A673 (cell line): ENCODE measurements around the gene METTL4. TPM values are rescaled to one million over a fixed set of nuclear protein-coding genes. Genes with fewer than 3 reads are reported as not detected.

ENCODE experiments used
- BruUV-seq: library from RNA; stranded (reverse); fragments of 400-500 nt; replicated peaks from 2 replicates; lab custom pipeline; 2021; lab: Mats Ljungman, UMichigan
- CTCF ChIA-PET: fragments of 300-600 bp; sonication (Branson Sonifier 250); formaldehyde crosslinking; loops from one replicate; lab custom pipeline; 2022; ENCODE audit warnings: antibody characterized with exemption; lab: Charles Lee
- POLR2A ChIA-PET: fragments of 300-600 bp; sonication (Branson Sonifier 250); formaldehyde crosslinking; loops from one replicate; lab custom pipeline; 2022; ENCODE audit warnings: antibody characterized with exemption; ENCODE audit not compliant: low non-redundant PET; lab: Charles Lee
- DNase-seq: peaks from one replicate; pipeline ENCODE4 v3.0.0-alpha.2; 2015; ENCODE audit warnings: low spot score
- H3K27ac ChIP-seq: fragments of 200-600 bp; sonication (generic); 2 replicates; pipeline ENCODE4 v1.5.1; 2016; ENCODE audit warnings: mixed run types, low read depth, mild to moderate bottlenecking, mixed read lengths, antibody characterized with exemption, low read length; ENCODE audit not compliant: poor library complexity, severe bottlenecking
- H3K27me3 ChIP-seq: fragments of 200-600 bp; sonication (generic); replicated peaks from 2 replicates; pipeline ENCODE4 v1.6.1; 2017; ENCODE audit warnings: mixed run types, low read depth, mild to moderate bottlenecking, mixed read lengths, antibody characterized with exemption, low read length; ENCODE audit not compliant: insufficient read depth, poor library complexity
- H3K36me3 ChIP-seq: fragments of 200-600 bp; sonication (generic); 2 replicates; pipeline ENCODE4 v1.6.1; 2016; ENCODE audit warnings: mixed run types, mild to moderate bottlenecking, mixed read lengths, antibody characterized with exemption, low read length; ENCODE audit not compliant: insufficient read depth, poor library complexity, severe bottlenecking
- H3K4me1 ChIP-seq: fragments of 200-600 bp; sonication (generic); 2 replicates; pipeline ENCODE4 v1.6.1; 2017; ENCODE audit warnings: mixed run types, mild to moderate bottlenecking, mixed read lengths, antibody characterized with exemption, low read length; ENCODE audit not compliant: insufficient read depth, poor library complexity, severe bottlenecking
- H3K4me3 ChIP-seq: fragments of 200-600 bp; sonication (generic); 2 replicates; pipeline ENCODE4 v1.5.1; 2016; ENCODE audit warnings: low read depth, mixed run types, mild to moderate bottlenecking, mixed read lengths, low read length; ENCODE audit not compliant: poor library complexity, severe bottlenecking
- H3K9me3 ChIP-seq: fragments of 200-600 bp; sonication (generic); 2 replicates; pipeline ENCODE4 v1.6.1; 2016; ENCODE audit warnings: mixed run types, low read depth, mild to moderate bottlenecking, mixed read lengths, antibody characterized with exemption, low read length; ENCODE audit not compliant: poor library complexity, severe bottlenecking
- CTCF ChIP-seq: fragments of 300-800, 200-600 bp; sonication (generic); conservative IDR thresholded peaks from 2 replicates; pipeline ENCODE4 v1.5.1; 2017; ENCODE audit warnings: low read depth, mild to moderate bottlenecking, antibody characterized with exemption, low read length, moderate library complexity, mixed read lengths
- EZH2 ChIP-seq: fragments of 200-600 bp; sonication (generic); IDR thresholded peaks from 2 replicates; pipeline ENCODE4 v1.6.1; 2017; ENCODE audit warnings: borderline replicate concordance, low read depth, mild to moderate bottlenecking, mixed read lengths, antibody characterized with exemption, low read length; ENCODE audit not compliant: poor library complexity, severe bottlenecking
- intact Hi-C: fragments of 100-400 bp; cut with micrococcal nuclease; formaldehyde crosslinking; loops from one replicate; pipeline ENCODE4 v1.10.0; 2022; ENCODE audit not compliant: unreplicated experiment
- total RNA-seq: library from RNA; stranded (reverse); gene quantifications from 2 replicates; pipeline ENCODE4 v1.2.3, GENCODE V29; 2021

The METTL4 gene
- total RNA-seq, 1 experiment from 2014 or later = 26.4 TPM

GRCh38 chr18:2564373-2564772, 6.9 kb downstream of the METTL4 start:
- intact Hi-C loops = no loop called here
- no peak for DNase-seq
- no peak for TF ChIP-seq EZH2
- TF ChIP-seq CTCF = no peak
- ChIA-PET POLR2A (no interaction called here), CTCF (no interaction called here)
- no TSS peak for BruUV-seq
- no peak overlapping the region for H3K4me3 ChIP-seq
- peaks cover 21% of the 10 kb centered on the region for H3K36me3 ChIP-seq
- peaks cover 3% of the 10 kb centered on the region for H3K4me1 ChIP-seq
- H3K27me3 ChIP-seq = no peaks in the 10 kb centered on the region
- no peaks in the 10 kb centered on the region for H3K9me3 ChIP-seq
- no peak overlapping the region for H3K27ac ChIP-seq

GRCh38 chr18:2559249-2559648, 12.1 kb downstream of the METTL4 start:
- no TSS peak for BruUV-seq

GRCh38 chr18:2557536-2557935, 13.8 kb downstream of the METTL4 start:
- H3K36me3 ChIP-seq = peaks cover 8% of the 10 kb centered on the region
- no peaks in the 10 kb centered on the region for H3K4me1 ChIP-seq
- ChIA-PET POLR2A (no interaction called here), CTCF (no interaction called here)
- intact Hi-C loops = no loop called here
- H3K27me3 ChIP-seq = no peaks in the 10 kb centered on the region
- BruUV-seq = no TSS peak
- no peak overlapping the region for H3K4me3 ChIP-seq
- H3K9me3 ChIP-seq = no peaks in the 10 kb centered on the region
- TF ChIP-seq CTCF = no peak
- TF ChIP-seq EZH2 = no peak
- DNase-seq = no peak
- H3K27ac ChIP-seq = no peak overlapping the region

More at GRCh38 chr18:2559249-2559648, 12.1 kb downstream of the METTL4 start:
- no peaks in the 10 kb centered on the region for H3K9me3 ChIP-seq
- CTCF ChIA-PET = no interaction called here
- peaks cover 8% of the 10 kb centered on the region for H3K36me3 ChIP-seq
- H3K27ac ChIP-seq = no peak overlapping the region
- DNase-seq = no peak
- TF ChIP-seq CTCF = no peak
- no peak for TF ChIP-seq EZH2
- intact Hi-C loops = no loop called here
- POLR2A ChIA-PET = no interaction called here
- no peaks in the 10 kb centered on the region for H3K27me3 ChIP-seq
- no peak overlapping the region for H3K4me3 ChIP-seq
- H3K4me1 ChIP-seq = no peaks in the 10 kb centered on the region
